GM18858 (cell line): ENCODE data around the gene DSC1.

Experiments
- ATAC-seq: cut with Tn5 transposase; IDR thresholded peaks from one replicate; pipeline ENCODE4 v1.9.1; 2021; ENCODE audit not compliant: unreplicated experiment

The DSC1 gene

GRCh38 chr18:31112804-31113203 lies 49.9 kb downstream of the DSC1 start:
- no peak for ATAC-seq

GRCh38 chr18:31105733-31106132 lies 56.9 kb downstream of the DSC1 start:
- no peak for ATAC-seq

GRCh38 chr18:31104444-31104843 lies 58.2 kb downstream of the DSC1 start:
- no peak for ATAC-seq

GRCh38 chr18:31103423-31103822 lies 59.2 kb downstream of the DSC1 start:
- ATAC-seq, result no peak

GRCh38 chr18:31102941-31103340 lies 59.7 kb downstream of the DSC1 start:
- no peak for ATAC-seq

- ATAC-seq, result no peak
Observed at GRCh38 chr18:31102025-31102684, 60.5 kb downstream of the DSC1 start, which contains the start of gene DSC2. TSS of gene DSC2 (minus strand) at chr18:31102421. CDS start at chr18:31101971, 450 bp downstream.

GRCh38 chr18:31101183-31102024 lies 61.3 kb downstream of the DSC1 start:
- ATAC-seq, result no peak

GRCh38 chr18:31100436-31101182 lies 62.0 kb downstream of the DSC1 start:
- ATAC-seq, result no peak

- ATAC-seq, result no peak
Observed at GRCh38 chr18:31099450-31100230, 63.0 kb downstream of the DSC1 start.

- ATAC-seq, result no peak
Observed at GRCh38 chr18:31098878-31099277, 63.8 kb downstream of the DSC1 start.

GRCh38 chr18:31097666-31098065 lies 65.0 kb downstream of the DSC1 start:
- ATAC-seq, result no peak

GRCh38 chr18:31093880-31094279 lies 68.8 kb downstream of the DSC1 start:
- ATAC-seq, result no peak

GRCh38 chr18:31093294-31093693 lies 69.4 kb downstream of the DSC1 start:
- no peak for ATAC-seq

- ATAC-seq, result no peak
Observed at GRCh38 chr18:31091350-31091749, 71.3 kb downstream of the DSC1 start.

GRCh38 chr18:31088532-31088931 lies 74.1 kb downstream of the DSC1 start:
- ATAC-seq, result no peak

GRCh38 chr18:31079973-31080372 lies 82.7 kb downstream of the DSC1 start:
- no peak for ATAC-seq
